A549 (cell line): Measurements from ENCODE around the gene KRTAP19-5. TPM values are rescaled to one million over a fixed set of nuclear protein-coding genes. Genes with fewer than 3 reads are reported as not detected.
A peak's percentile ranks its signal among the peaks of the same experiment; 100 is the strongest.

ENCODE experiments used
- ATAC-seq, 2 experiments: fragments of 200-7000 bp in 1 of 2; fragments of >200 bp in 1 of 2; cut with Nextera tagmentation in 1 of 2; cut with Tn5 transposase in 1 of 2; 3 replicates each; pipeline versions ENCODE4 v1.8.0 to v1.9.1; 2018 to 2020; ENCODE audit warnings: mild to moderate bottlenecking in 1 of 2, moderate library complexity in 1 of 2
- CTCF ChIA-PET: fragments of 300-600 bp; sonication (Branson Sonifier 250); formaldehyde crosslinking; extraction: SDS; loops from one replicate; lab custom pipeline; 2021; ENCODE audit warnings: antibody characterized with exemption, inconsistent platforms; lab: Yijun Ruan, JAX
- POLR2A ChIA-PET: fragments of 350-600 bp; formaldehyde crosslinking; extraction: SDS; loops from one replicate; lab custom pipeline; 2021; ENCODE audit warnings: antibody characterized with exemption, inconsistent platforms; lab: Yijun Ruan, JAX
- DNase-seq, 2 experiments: peaks; one replicate each; pipeline versions ENCODE4 v3.0.0 to v3.0.0-alpha.2; 2011 to 2016; ENCODE audit warnings: low read depth in 1 of 2, low spot score in 1 of 2
- FAIRE-seq: peaks from 2 replicates; lab custom pipeline; 2011; peaks lifted over from hg19 to GRCh38; lab: Jason Lieb, UNC
- H3K27ac ChIP-seq, 2 experiments: fragments of >200 bp; sonication (Bioruptor Twin); formaldehyde crosslinking; 3 replicates each; pipeline ENCODE4 v1.5.1; 2016 to 2017
- H3K4me1 ChIP-seq: fragments of >200 bp; sonication (Bioruptor Twin); formaldehyde crosslinking; 3 replicates; pipeline ENCODE4 v1.6.1; 2016
- H3K4me2 ChIP-seq: fragments of >200 bp; sonication (Bioruptor Twin); formaldehyde crosslinking; 3 replicates; pipeline ENCODE4 v1.6.1; 2016
- H3K4me3 ChIP-seq: fragments of >200 bp; sonication (Bioruptor Twin); formaldehyde crosslinking; 3 replicates; pipeline ENCODE4 v1.5.1; 2016
- H3K9me3 ChIP-seq: fragments of >200 bp; sonication (Bioruptor Twin); formaldehyde crosslinking; 3 replicates; pipeline ENCODE4 v1.6.1; 2016
- MAFK ChIP-seq: fragments of 450-650 bp; IDR thresholded peaks from 2 replicates; pipeline ENCODE4 v1.6.1; 2014; ENCODE audit not compliant: partially characterized antibody
- RAD21 ChIP-seq, 2 experiments: fragments of >200 bp in 1 of 2; sonication (Bioruptor Twin) in 1 of 2; formaldehyde crosslinking in 1 of 2; IDR thresholded peaks in 1 of 2; conservative IDR thresholded peaks in 1 of 2; 2 replicates in 1 of 2; 3 replicates in 1 of 2; pipeline ENCODE4 v1.6.1; 2012 to 2018; ENCODE audit warnings: inconsistent platforms in 1 of 2
- WGBS: methylation state at CpG from one replicate; pipeline ENCODE4 v1.1.6; 2017; ENCODE audit errors: missing lambda C conversion rate; 5-methylcytosine and 5-hydroxymethylcytosine counted together
- polyA plus RNA-seq, 4 experiments: library from polyadenylated mRNA; depleted of rRNA in 3 of 4; stranded (reverse); fragments of >200 nt; fragmentation: RNase III in 1 of 4; extraction: RNeasy Plus Mini Kit Qiagen cat#74134 plus additional on column Dnase treatment in 1 of 4; gene quantifications; 2 replicates in 3 of 4; 3 replicates in 1 of 4; pipeline ENCODE4 v1.2.3, GENCODE V29; 2011 to 2017
- small RNA-seq, 6 experiments: library from RNA; depleted of rRNA; stranded (forward); fragments of <200 nt; gene quantifications; one replicate each; pipeline ENCODE3, GENCODE V24; 2012

Gene KRTAP19-5
- polyA plus RNA-seq, 2 of the 4 experiments (the other 2 are of a cell fraction) = not detected

DNA sequence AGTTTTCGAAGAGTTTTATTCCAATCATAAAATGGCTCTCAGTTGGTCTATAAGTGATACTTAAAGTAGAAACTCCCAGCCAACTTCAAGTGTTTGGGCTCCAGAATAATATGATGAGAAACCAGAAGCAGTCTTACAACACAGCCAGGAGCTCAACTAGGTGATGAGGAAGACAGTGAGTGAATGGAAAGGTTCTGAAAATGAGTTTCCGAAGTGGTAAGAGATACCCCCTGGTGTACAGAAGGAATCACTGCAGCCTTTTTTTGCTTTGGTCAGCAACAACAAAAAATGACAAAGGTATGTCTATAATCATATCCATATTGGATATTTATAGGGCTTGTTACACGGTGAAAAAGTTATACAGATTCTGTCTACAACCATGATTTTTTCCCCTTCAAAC, 38.2 kb downstream of the KRTAP19-5 start:
- Histone ChIP-seq H3K27ac (no peak overlapping the region), H3K4me2 (no peak overlapping the region), H3K4me1 (no peaks in the 10 kb centered on the region), H3K9me3 (no peaks in the 10 kb centered on the region)
- POLR2A ChIA-PET = no interaction called here
- no peak for FAIRE-seq
- peak; percentile 77 for TF ChIP-seq MAFK
- TF ChIP-seq RAD21 (conservative IDR thresholded peaks at IDR 0.05 in 1 of 2, IDR thresholded peaks at IDR 0.05 in 1 of 2) = no peak
- TF ChIP-seq, all 56 proteins: peak for 1
- DNase-seq (peak in 1 of 2 experiments; percentile 1), ATAC-seq (no peak)
- no peak overlapping the region for H3K4me3 ChIP-seq
- CTCF ChIA-PET = interaction anchor here (1.5 kb wide), 1 partner anchor 16 kb away, joined by 3 read pairs; the partner anchor contains the start of gene KRTAP19-1
- 6% methylated on average over 3 of the region's 3 CpGs for WGBS

Small RNA genes lying within 50 kb of the gene (small RNA-seq; reads per million reads assigned to genes)
- gene AP000567.1 = 0 reads per million in 6 experiments
- gene KRTAP19-10P = 0 reads per million in 6 experiments
- gene KRTAP19-11P = 0 reads per million in 6 experiments
- 0 reads per million in 6 experiments for gene KRTAP19-9P

Other genes with a start within 250 kb of the KRTAP19-5 start
- gene KRTAP24-1, start 219.2 kb downstream of the KRTAP19-5 start, polyA plus RNA-seq (2011; rRNA removed) = not detected in 2 replicates
- not detected in 3 replicates for gene KRTAP24-1, start 219.2 kb downstream of the KRTAP19-5 start, polyA plus RNA-seq (2017; fragmentation: RNase III; extraction: RNeasy Plus Mini Kit Qiagen cat#74134 plus additional on column Dnase treatment)
- gene KRTAP25-1, start 212.6 kb downstream of the KRTAP19-5 start, polyA plus RNA-seq (2011; rRNA removed) = not detected in 2 replicates
- gene KRTAP25-1, start 212.6 kb downstream of the KRTAP19-5 start, polyA plus RNA-seq (2017; fragmentation: RNase III; extraction: RNeasy Plus Mini Kit Qiagen cat#74134 plus additional on column Dnase treatment) = not detected in 3 replicates
- not detected in 2 replicates for gene KRTAP26-1, start 181.8 kb downstream of the KRTAP19-5 start, polyA plus RNA-seq (2011; rRNA removed)
- not detected in 3 replicates for gene KRTAP26-1, start 181.8 kb downstream of the KRTAP19-5 start, polyA plus RNA-seq (2017; fragmentation: RNase III; extraction: RNeasy Plus Mini Kit Qiagen cat#74134 plus additional on column Dnase treatment)
- gene KRTAP27-1, start 164.4 kb downstream of the KRTAP19-5 start, polyA plus RNA-seq (2011; rRNA removed) = not detected in 2 replicates
- not detected in 3 replicates for gene KRTAP27-1, start 164.4 kb downstream of the KRTAP19-5 start, polyA plus RNA-seq (2017; fragmentation: RNase III; extraction: RNeasy Plus Mini Kit Qiagen cat#74134 plus additional on column Dnase treatment)
- gene KRTAP23-1, start 153.5 kb downstream of the KRTAP19-5 start, polyA plus RNA-seq (2011; rRNA removed) = not detected in 2 replicates
- gene KRTAP23-1, start 153.5 kb downstream of the KRTAP19-5 start, polyA plus RNA-seq (2017; fragmentation: RNase III; extraction: RNeasy Plus Mini Kit Qiagen cat#74134 plus additional on column Dnase treatment) = not detected in 3 replicates
- not detected in 2 replicates for gene KRTAP13-2, start 129.9 kb downstream of the KRTAP19-5 start, polyA plus RNA-seq (2011; rRNA removed)
- gene KRTAP13-2, start 129.9 kb downstream of the KRTAP19-5 start, polyA plus RNA-seq (2017; fragmentation: RNase III; extraction: RNeasy Plus Mini Kit Qiagen cat#74134 plus additional on column Dnase treatment) = not detected in 3 replicates
- gene KRTAP13-1, start 106.1 kb downstream of the KRTAP19-5 start, polyA plus RNA-seq (2011; rRNA removed) = not detected in 2 replicates
- gene KRTAP13-1, start 106.1 kb downstream of the KRTAP19-5 start, polyA plus RNA-seq (2017; fragmentation: RNase III; extraction: RNeasy Plus Mini Kit Qiagen cat#74134 plus additional on column Dnase treatment) = not detected in 3 replicates
- gene KRTAP13-3, start 76.2 kb downstream of the KRTAP19-5 start, polyA plus RNA-seq (2011; rRNA removed) = not detected in 2 replicates
- gene KRTAP13-3, start 76.2 kb downstream of the KRTAP19-5 start, polyA plus RNA-seq (2017; fragmentation: RNase III; extraction: RNeasy Plus Mini Kit Qiagen cat#74134 plus additional on column Dnase treatment) = not detected in 3 replicates
- gene KRTAP13-4, start 71.9 kb downstream of the KRTAP19-5 start, polyA plus RNA-seq (2011; rRNA removed) = not detected in 2 replicates
- gene KRTAP13-4, start 71.9 kb downstream of the KRTAP19-5 start, polyA plus RNA-seq (2017; fragmentation: RNase III; extraction: RNeasy Plus Mini Kit Qiagen cat#74134 plus additional on column Dnase treatment) = not detected in 3 replicates
- gene KRTAP15-1, start 61.9 kb downstream of the KRTAP19-5 start, polyA plus RNA-seq (2011; rRNA removed) = not detected in 2 replicates
- gene KRTAP15-1, start 61.9 kb downstream of the KRTAP19-5 start, polyA plus RNA-seq (2017; fragmentation: RNase III; extraction: RNeasy Plus Mini Kit Qiagen cat#74134 plus additional on column Dnase treatment) = not detected in 3 replicates
- gene KRTAP19-1, start 21.8 kb downstream of the KRTAP19-5 start, polyA plus RNA-seq (2011; rRNA removed) = not detected in 2 replicates
- not detected in 3 replicates for gene KRTAP19-1, start 21.8 kb downstream of the KRTAP19-5 start, polyA plus RNA-seq (2017; fragmentation: RNase III; extraction: RNeasy Plus Mini Kit Qiagen cat#74134 plus additional on column Dnase treatment)
- gene KRTAP19-2, start 14.7 kb downstream of the KRTAP19-5 start, polyA plus RNA-seq (2011; rRNA removed) = not detected in 2 replicates
- not detected in 3 replicates for gene KRTAP19-2, start 14.7 kb downstream of the KRTAP19-5 start, polyA plus RNA-seq (2017; fragmentation: RNase III; extraction: RNeasy Plus Mini Kit Qiagen cat#74134 plus additional on column Dnase treatment)
- not detected in 2 replicates for gene KRTAP19-3, start 10.1 kb downstream of the KRTAP19-5 start, polyA plus RNA-seq (2011; rRNA removed)
- not detected in 3 replicates for gene KRTAP19-3, start 10.1 kb downstream of the KRTAP19-5 start, polyA plus RNA-seq (2017; fragmentation: RNase III; extraction: RNeasy Plus Mini Kit Qiagen cat#74134 plus additional on column Dnase treatment)
- gene KRTAP19-4, start 5.0 kb downstream of the KRTAP19-5 start, polyA plus RNA-seq (2011; rRNA removed) = not detected in 2 replicates
- gene KRTAP19-4, start 5.0 kb downstream of the KRTAP19-5 start, polyA plus RNA-seq (2017; fragmentation: RNase III; extraction: RNeasy Plus Mini Kit Qiagen cat#74134 plus additional on column Dnase treatment) = not detected in 3 replicates
- gene KRTAP19-6, start 39.7 kb upstream of the KRTAP19-5 start, polyA plus RNA-seq (2011; rRNA removed) = not detected in 2 replicates
- not detected in 3 replicates for gene KRTAP19-6, start 39.7 kb upstream of the KRTAP19-5 start, polyA plus RNA-seq (2017; fragmentation: RNase III; extraction: RNeasy Plus Mini Kit Qiagen cat#74134 plus additional on column Dnase treatment)
- not detected in 2 replicates for gene KRTAP19-7, start 59.2 kb upstream of the KRTAP19-5 start, polyA plus RNA-seq (2011; rRNA removed)
- not detected in 3 replicates for gene KRTAP19-7, start 59.2 kb upstream of the KRTAP19-5 start, polyA plus RNA-seq (2017; fragmentation: RNase III; extraction: RNeasy Plus Mini Kit Qiagen cat#74134 plus additional on column Dnase treatment)
- not detected in 2 replicates for gene KRTAP22-2, start 88.3 kb upstream of the KRTAP19-5 start, polyA plus RNA-seq (2011; rRNA removed)
- gene KRTAP22-2, start 88.3 kb upstream of the KRTAP19-5 start, polyA plus RNA-seq (2017; fragmentation: RNase III; extraction: RNeasy Plus Mini Kit Qiagen cat#74134 plus additional on column Dnase treatment) = not detected in 3 replicates
- gene KRTAP6-3, start 90.3 kb upstream of the KRTAP19-5 start, polyA plus RNA-seq (2011; rRNA removed) = not detected in 2 replicates
- gene KRTAP6-3, start 90.3 kb upstream of the KRTAP19-5 start, polyA plus RNA-seq (2017; fragmentation: RNase III; extraction: RNeasy Plus Mini Kit Qiagen cat#74134 plus additional on column Dnase treatment) = not detected in 3 replicates
- not detected in 2 replicates for gene KRTAP6-2, start 96.8 kb upstream of the KRTAP19-5 start, polyA plus RNA-seq (2011; rRNA removed)
- not detected in 3 replicates for gene KRTAP6-2, start 96.8 kb upstream of the KRTAP19-5 start, polyA plus RNA-seq (2017; fragmentation: RNase III; extraction: RNeasy Plus Mini Kit Qiagen cat#74134 plus additional on column Dnase treatment)
- gene KRTAP22-1, start 98.9 kb upstream of the KRTAP19-5 start, polyA plus RNA-seq (2011; rRNA removed) = not detected in 2 replicates
- gene KRTAP22-1, start 98.9 kb upstream of the KRTAP19-5 start, polyA plus RNA-seq (2017; fragmentation: RNase III; extraction: RNeasy Plus Mini Kit Qiagen cat#74134 plus additional on column Dnase treatment) = not detected in 3 replicates
- not detected in 2 replicates for gene KRTAP6-1, start 111.8 kb upstream of the KRTAP19-5 start, polyA plus RNA-seq (2011; rRNA removed)
- gene KRTAP6-1, start 111.8 kb upstream of the KRTAP19-5 start, polyA plus RNA-seq (2017; fragmentation: RNase III; extraction: RNeasy Plus Mini Kit Qiagen cat#74134 plus additional on column Dnase treatment) = not detected in 3 replicates
- gene KRTAP20-1, start 114.3 kb upstream of the KRTAP19-5 start, polyA plus RNA-seq (2011; rRNA removed) = not detected in 2 replicates
- not detected in 3 replicates for gene KRTAP20-1, start 114.3 kb upstream of the KRTAP19-5 start, polyA plus RNA-seq (2017; fragmentation: RNase III; extraction: RNeasy Plus Mini Kit Qiagen cat#74134 plus additional on column Dnase treatment)
- gene KRTAP20-4, start 118.5 kb upstream of the KRTAP19-5 start, polyA plus RNA-seq (2011; rRNA removed) = not detected in 2 replicates
- gene KRTAP20-4, start 118.5 kb upstream of the KRTAP19-5 start, polyA plus RNA-seq (2017; fragmentation: RNase III; extraction: RNeasy Plus Mini Kit Qiagen cat#74134 plus additional on column Dnase treatment) = not detected in 3 replicates
- gene KRTAP20-2, start 133.1 kb upstream of the KRTAP19-5 start, polyA plus RNA-seq (2011; rRNA removed) = not detected in 2 replicates
- gene KRTAP20-2, start 133.1 kb upstream of the KRTAP19-5 start, polyA plus RNA-seq (2017; fragmentation: RNase III; extraction: RNeasy Plus Mini Kit Qiagen cat#74134 plus additional on column Dnase treatment) = not detected in 3 replicates
- not detected in 2 replicates for gene KRTAP20-3, start 140.7 kb upstream of the KRTAP19-5 start, polyA plus RNA-seq (2011; rRNA removed)
- not detected in 3 replicates for gene KRTAP20-3, start 140.7 kb upstream of the KRTAP19-5 start, polyA plus RNA-seq (2017; fragmentation: RNase III; extraction: RNeasy Plus Mini Kit Qiagen cat#74134 plus additional on column Dnase treatment)
- not detected in 2 replicates for gene KRTAP21-3, start 216.6 kb upstream of the KRTAP19-5 start, polyA plus RNA-seq (2011; rRNA removed)
- not detected in 3 replicates for gene KRTAP21-3, start 216.6 kb upstream of the KRTAP19-5 start, polyA plus RNA-seq (2017; fragmentation: RNase III; extraction: RNeasy Plus Mini Kit Qiagen cat#74134 plus additional on column Dnase treatment)
- gene KRTAP21-2, start 245.1 kb upstream of the KRTAP19-5 start, polyA plus RNA-seq (2011; rRNA removed) = not detected in 2 replicates
- not detected in 3 replicates for gene KRTAP21-2, start 245.1 kb upstream of the KRTAP19-5 start, polyA plus RNA-seq (2017; fragmentation: RNase III; extraction: RNeasy Plus Mini Kit Qiagen cat#74134 plus additional on column Dnase treatment)